ENCODE results near the gene MEF2A.

DNA sequence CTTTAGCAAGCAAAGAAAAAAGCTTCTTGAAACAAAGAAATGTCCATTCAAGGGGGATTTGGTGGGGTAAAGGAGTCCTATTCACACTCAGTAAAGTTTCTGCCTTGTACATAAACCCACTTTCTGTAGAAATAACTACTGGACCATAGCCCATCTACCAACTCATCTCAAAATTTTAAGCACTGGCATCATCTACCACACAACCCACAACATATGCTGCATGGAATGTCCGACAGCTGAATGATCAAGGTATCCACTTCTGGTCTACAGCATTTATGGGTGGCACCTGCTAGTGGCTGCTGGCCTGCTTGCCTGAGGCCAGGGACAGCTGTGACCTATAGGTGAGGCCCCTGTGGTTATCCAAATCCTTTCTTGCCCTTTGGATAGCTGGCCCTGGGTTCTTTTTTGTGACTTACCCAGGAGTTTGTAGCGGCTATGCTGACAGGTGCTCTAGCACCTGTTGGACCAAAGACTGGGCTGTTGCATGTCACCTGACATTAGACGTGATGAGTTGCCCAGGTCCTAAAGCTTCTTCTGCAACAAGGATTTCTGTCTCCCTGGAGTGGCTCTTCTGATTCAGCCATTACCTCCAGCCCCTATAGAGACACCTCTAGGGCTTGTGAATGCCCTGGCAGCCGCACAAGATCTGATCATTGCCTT is 19.2 kb upstream of the MEF2A start:
- TF ChIP-seq POLR2AphosphoS5 (IDR thresholded peaks at IDR 0.05; ENCODE audit: low read depth, low read length) (no peak), POLR2A (IDR thresholded peaks at IDR 0.05; ENCODE audit: low read depth, low read length) (no peak), TAF1 (IDR thresholded peaks at IDR 0.05; ENCODE audit: low read depth, low read length) (no peak)
